Activated naive CD4-positive, alpha-beta T cell treated with anti-CD3 and anti-CD28 coated beads, Interleukin-2, amount 50 U/mL, for 16 hours (primary cell): ENCODE data around the gene TMED7.
A peak's percentile ranks its signal among the peaks of the same experiment; 100 is the strongest.
"Not testable (repeated sequence)": the region's sequence is repeated elsewhere in the genome, so short reads cannot be mapped to it uniquely, and the experiment has no call there.

Experiments used
- DNase-seq: peaks from one replicate; pipeline ENCODE4 v3.0.0-alpha.2; 2020

Gene TMED7

DNA sequence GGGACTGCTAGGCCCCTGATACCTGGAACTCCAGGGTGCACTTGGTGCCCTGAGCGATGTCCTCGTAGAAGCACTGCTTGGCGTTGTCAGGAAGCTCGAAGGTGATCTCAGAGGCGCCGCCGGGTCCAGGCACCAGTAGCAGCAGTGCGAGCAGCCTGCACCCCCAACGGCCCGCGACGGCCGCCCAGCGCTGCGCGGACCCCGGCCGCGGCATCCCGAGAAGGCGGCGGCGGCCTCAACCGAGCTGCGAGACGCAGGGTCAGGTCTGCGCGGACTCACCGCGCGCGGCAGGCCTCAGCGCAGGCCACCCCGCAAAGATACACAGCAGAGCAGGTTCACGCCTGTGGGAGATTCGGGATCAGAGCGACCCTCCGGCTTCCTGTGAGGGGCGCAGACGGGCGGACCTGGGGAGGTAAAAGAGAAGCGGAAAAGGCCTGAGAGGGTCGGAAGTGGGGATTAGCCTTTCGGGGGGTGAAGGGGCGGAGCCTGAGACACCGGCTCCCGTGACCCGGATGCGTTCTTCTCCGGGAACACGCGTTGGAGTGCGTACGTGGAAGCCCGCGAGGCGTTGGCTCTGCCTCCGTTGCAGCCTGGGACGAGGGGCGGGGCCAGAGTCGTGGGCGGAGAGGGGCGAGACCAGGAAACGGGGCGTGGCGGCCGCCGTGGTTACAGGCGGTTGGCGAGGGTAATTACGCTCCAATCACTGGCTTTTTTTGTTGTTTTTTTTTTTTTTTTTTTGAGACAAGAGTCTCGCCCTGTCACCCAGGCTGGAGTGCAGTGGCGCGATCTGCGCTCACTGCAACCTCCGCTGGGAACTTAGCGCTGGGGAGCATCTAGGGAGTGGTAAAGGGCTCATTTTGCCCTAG, at the start of gene TMED7:
Gene TMED7 (minus strand): TSS at position 458 of the 866 bp plus-strand sequence. CDS start 244 bp downstream, at position 214.
- DNase-seq, result peak; percentile 100

DNA sequence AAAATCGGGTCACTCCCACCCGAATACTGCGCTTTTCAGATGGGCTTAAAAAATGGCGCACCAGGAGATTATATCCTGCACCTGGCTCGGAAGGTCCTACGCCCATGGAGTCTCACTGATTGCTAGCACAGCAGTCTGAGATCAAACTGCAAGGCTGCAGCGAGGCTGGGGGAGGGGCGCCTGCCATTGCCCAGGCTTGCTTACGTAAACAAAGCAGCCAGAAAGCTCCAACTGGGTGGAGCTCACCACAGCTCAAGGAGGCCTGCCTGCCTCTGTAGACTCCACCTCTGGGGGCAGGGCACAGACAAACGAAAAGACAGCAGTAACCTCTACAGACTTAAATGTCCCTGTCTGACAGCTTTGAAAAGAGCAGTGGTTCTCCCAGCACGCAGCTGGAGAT, 48.9 kb upstream of the TMED7 start:
- DNase-seq, result not testable (repeated sequence)

DNA sequence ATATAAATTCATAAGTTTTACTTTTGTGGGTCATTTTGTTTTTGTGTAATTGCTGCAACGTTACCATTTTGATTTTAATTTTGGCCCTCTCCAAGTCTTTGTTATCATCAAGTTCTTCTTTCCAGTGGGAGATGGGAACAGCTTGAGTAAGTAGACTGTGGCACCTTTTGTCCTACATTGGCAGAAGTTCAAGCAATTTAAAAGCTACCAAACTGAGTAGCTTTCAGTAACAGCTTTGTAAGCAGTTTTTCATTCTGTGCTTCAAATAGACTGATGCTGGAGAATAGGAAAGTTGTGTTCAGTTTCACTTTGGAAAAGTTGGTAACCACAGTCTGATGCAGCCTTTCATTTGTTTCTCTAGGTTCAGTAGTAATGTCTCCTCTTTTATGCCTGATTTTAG, 47.8 kb upstream of the TMED7 start:
- DNase-seq, result no peak

GRCh38 chr5:115671939-115672338, 46.1 kb upstream of the TMED7 start:
- no peak for DNase-seq

- no peak for DNase-seq
Measured at GRCh38 chr5:115666023-115666422, 40.2 kb upstream of the TMED7 start.

- DNase-seq, result no peak
Measured at GRCh38 chr5:115661563-115661962, 35.7 kb upstream of the TMED7 start.

DNA sequence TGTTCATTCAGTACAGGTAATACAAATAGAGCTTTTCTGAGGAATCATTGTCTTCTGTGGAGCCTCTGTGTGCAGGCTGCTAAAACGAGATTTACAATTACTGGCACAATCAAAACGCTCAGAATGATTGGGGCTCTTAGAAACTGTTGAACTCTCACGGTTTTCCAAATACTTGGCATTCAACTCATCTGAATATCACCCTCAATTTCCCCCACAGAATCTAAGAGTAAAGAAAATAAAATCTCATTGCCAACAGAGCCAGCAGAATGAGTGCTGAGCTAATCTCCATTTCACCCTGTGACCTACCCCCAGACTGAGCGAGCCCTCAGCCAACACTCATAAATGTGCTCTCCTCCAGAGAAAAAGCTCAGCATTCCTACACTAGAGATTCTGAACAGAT, 35.3 kb upstream of the TMED7 start:
- DNase-seq, result no peak

- no peak for DNase-seq
Measured at GRCh38 chr5:115657881-115658233, 32.0 kb upstream of the TMED7 start.

- DNase-seq, result no peak
Measured at GRCh38 chr5:115657125-115657880, 31.5 kb upstream of the TMED7 start.

GRCh38 chr5:115656404-115656803, 30.6 kb upstream of the TMED7 start:
- DNase-seq, result no peak

GRCh38 chr5:115655994-115656393, 30.2 kb upstream of the TMED7 start:
- no peak for DNase-seq

GRCh38 chr5:115649541-115649940, 23.7 kb upstream of the TMED7 start:
- DNase-seq, result no peak

DNA sequence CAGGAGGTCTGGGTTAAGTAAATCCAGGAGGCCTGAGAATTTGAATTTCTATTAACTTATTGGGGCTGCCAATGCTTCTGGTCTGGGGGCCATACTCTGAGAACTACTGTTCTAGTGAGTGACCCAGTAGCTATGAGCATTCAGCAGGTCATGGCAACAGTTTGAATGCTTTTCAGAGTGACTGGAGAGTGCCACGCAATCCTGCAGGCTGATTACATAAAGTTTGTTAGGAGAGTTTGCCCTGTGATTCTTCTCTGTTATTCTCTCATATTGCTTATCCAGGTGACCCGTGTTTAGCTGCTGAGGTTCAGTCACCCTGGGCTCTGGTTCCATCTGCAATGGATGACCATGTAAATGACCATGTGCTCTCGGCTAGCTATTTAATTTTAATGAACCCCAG, 22.2 kb upstream of the TMED7 start:
- DNase-seq, result no peak

DNA sequence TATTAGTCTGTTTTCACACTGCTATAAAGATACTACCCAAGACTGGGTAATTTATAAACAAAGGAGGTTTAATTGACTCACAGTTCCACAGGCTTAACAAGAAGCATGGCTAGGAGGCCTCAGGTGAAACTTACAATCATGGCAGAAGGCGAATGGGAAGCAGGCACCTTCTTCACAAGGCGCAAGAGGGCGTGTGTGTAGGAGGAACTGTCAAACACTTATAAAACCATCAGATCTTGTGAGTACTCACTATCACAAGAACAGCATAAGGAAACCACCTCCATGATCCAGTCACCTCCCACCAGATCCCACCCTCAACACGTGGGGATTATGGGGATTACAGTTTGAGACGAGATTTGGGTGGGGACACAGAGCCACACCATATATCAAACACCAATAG, 19.6 kb upstream of the TMED7 start:
- DNase-seq, result not testable (repeated sequence)

DNA sequence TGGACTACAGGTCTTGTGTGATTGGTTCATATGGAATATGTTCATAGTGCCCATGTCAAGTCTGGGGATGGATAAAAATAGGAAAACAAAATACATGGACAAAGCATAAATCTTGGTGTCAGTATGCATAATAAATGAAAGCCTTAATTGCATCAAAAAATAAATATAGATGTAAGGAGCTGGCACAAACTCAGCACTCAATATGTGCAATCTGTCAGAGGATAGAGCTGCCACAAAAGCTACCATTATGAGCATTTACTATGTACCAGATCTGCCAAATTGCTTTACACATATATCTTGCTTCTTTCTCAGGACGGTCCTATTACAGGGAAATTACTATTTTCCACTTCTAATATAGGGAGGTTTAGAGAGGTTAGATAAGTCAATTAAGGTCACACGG, 18.2 kb upstream of the TMED7 start:
- no peak for DNase-seq

- DNase-seq, result no peak
Measured at GRCh38 chr5:115641948-115642347, 16.1 kb upstream of the TMED7 start.

- DNase-seq, result no peak
Measured at GRCh38 chr5:115640274-115640673, 14.4 kb upstream of the TMED7 start.

DNA sequence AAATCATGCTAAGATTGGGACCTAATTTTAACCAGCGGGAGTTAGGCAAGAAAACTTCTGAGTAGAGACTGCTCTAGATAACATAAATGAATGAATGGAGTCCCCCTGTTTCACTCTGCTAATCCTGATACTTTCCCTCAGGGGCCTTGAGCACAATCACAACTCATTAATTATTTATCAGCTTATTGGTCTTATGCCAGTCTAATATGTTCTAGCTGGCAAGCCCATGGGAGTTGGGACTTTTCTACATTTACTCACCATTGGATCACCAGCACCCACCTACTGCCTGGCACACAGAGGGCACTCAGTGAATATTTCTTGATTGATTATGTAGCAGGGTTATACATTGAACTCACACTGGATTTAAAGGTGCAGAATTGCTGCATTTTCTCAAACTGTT, 13.5 kb upstream of the TMED7 start:
- no peak for DNase-seq

- no peak for DNase-seq
Measured at GRCh38 chr5:115637507-115637906, 11.7 kb upstream of the TMED7 start.

DNA sequence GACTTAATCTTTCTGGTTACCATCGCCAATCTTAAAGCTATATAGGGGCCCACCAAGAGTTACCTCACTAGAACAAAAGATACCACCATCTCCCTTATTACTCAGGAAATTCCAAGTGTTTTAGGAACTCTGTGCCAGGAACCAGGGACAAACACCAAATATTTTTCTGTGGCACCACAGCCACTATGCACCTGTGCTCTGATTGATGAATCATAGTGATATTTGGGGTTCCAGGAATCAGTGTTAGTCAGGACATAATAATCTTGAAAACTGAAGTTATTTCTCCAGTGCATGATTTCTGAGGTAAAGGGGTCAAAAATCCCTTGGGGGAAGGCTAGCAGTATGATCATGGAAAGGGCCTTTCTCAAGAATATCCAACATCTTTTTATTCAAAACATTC, 10.2 kb upstream of the TMED7 start:
- DNase-seq, result no peak

- peak; percentile 83 for DNase-seq
Measured at GRCh38 chr5:115634343-115635132, 8.7 kb upstream of the TMED7 start.

GRCh38 chr5:115629903-115630302, 4.1 kb upstream of the TMED7 start:
- DNase-seq, result no peak

- no peak for DNase-seq
Measured at GRCh38 chr5:115627295-115627865, 1.5 kb upstream of the TMED7 start.
